Bronchial epithelial cell (primary cell): ENCODE data around the gene STK32C. TPM values are rescaled to one million over a fixed set of nuclear protein-coding genes. Genes with fewer than 3 reads are reported as not detected.

Experiments
- DNase-seq: peaks from one replicate; pipeline ENCODE4 v3.0.0-alpha.2; 2010; ENCODE audit warnings: low read depth
- FAIRE-seq: peaks from 2 replicates; lab custom pipeline; 2011; peaks lifted over from hg19 to GRCh38; lab: Jason Lieb, UNC
- H3K27me3 ChIP-seq: 2 replicates; pipeline ENCODE4 v1.5.1; 2011; ENCODE audit warnings: low read length; ENCODE audit not compliant: control insufficient read depth, insufficient read depth
- H3K36me3 ChIP-seq: 2 replicates; pipeline ENCODE4 v1.5.1; 2011; ENCODE audit warnings: low read length; ENCODE audit not compliant: control insufficient read depth, insufficient read depth
- H3K4me3 ChIP-seq: 2 replicates; pipeline ENCODE4 v1.5.1; 2011; ENCODE audit warnings: mild to moderate bottlenecking, low read depth, low read length, control low read depth
- total RNA-seq: library from RNA; depleted of rRNA; stranded (reverse); fragments of >200 nt; gene quantifications from 2 replicates; pipeline ENCODE4 v1.2.1, GENCODE V29; 2014
- TF ChIP-seq, protein P1 (sequence below): IDR thresholded peaks from 2 replicates; pipeline ENCODE4 v1.5.1; 2011; ENCODE audit warnings: mild to moderate bottlenecking, moderate library complexity, low read length, control low read depth, inconsistent platforms; ENCODE audit not compliant: insufficient read depth, severe bottlenecking

Gene STK32C
- total RNA-seq, 1 donor from 2014 or later: 9.7 TPM

DNA sequence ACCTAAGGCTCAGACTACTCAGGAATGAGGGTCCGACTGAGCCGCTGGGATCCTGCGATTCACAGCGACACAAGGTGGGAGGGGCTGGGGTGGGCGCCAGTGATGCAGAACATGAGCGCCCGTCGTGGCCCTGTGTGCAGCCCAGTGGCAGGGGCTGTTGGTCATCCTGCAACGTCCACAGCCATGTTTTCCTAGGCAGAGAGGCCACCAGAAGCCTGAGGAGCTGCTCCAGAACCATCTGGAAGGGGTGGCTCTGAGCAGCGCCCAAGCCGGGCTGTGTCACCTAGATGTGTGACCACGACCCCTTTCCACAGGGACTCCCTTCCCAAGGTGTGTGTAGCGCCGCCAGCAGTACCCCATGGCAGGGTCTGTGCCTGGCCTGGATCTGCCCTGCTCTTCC lies 96.5 kb downstream of the STK32C start:
- TF ChIP-seq, protein P1, sequence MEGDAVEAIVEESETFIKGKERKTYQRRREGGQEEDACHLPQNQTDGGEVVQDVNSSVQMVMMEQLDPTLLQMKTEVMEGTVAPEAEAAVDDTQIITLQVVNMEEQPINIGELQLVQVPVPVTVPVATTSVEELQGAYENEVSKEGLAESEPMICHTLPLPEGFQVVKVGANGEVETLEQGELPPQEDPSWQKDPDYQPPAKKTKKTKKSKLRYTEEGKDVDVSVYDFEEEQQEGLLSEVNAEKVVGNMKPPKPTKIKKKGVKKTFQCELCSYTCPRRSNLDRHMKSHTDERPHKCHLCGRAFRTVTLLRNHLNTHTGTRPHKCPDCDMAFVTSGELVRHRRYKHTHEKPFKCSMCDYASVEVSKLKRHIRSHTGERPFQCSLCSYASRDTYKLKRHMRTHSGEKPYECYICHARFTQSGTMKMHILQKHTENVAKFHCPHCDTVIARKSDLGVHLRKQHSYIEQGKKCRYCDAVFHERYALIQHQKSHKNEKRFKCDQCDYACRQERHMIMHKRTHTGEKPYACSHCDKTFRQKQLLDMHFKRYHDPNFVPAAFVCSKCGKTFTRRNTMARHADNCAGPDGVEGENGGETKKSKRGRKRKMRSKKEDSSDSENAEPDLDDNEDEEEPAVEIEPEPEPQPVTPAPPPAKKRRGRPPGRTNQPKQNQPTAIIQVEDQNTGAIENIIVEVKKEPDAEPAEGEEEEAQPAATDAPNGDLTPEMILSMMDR: no peak
- no peak for FAIRE-seq
- no peak for DNase-seq

DNA sequence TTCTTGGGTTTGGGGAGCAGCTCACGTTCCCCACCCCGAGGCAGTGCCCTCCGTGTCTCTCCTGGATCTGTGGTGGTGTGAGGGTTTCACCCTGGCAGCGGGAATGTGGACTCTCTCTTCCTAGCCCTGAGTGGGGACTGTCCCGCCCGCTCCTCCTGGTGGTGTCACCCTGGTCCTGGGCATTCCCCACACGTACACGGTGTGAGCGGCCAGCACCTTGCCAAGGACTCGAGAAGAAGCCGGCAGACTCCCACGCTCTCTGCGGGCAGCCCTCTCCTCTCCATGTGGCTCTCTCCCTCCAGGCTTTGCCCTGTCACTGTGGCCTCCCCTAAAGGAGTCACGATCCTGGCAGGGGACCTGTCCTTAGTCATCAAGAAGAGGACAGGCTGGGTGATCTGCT lies 97.0 kb downstream of the STK32C start:
- Histone ChIP-seq H3K36me3 (no peaks in the 10 kb centered on the region), H3K27me3 (no peaks in the 10 kb centered on the region), H3K4me3 (no peak overlapping the region)
- FAIRE-seq: no peak
- no peak for DNase-seq
- TF ChIP-seq, protein P1: no peak

More for the DNA sequence above, 96.5 kb downstream of the STK32C start:
- H3K4me3 ChIP-seq: no peak overlapping the region
- no peaks in the 10 kb centered on the region for H3K27me3 ChIP-seq
- no peaks in the 10 kb centered on the region for H3K36me3 ChIP-seq

DNA sequence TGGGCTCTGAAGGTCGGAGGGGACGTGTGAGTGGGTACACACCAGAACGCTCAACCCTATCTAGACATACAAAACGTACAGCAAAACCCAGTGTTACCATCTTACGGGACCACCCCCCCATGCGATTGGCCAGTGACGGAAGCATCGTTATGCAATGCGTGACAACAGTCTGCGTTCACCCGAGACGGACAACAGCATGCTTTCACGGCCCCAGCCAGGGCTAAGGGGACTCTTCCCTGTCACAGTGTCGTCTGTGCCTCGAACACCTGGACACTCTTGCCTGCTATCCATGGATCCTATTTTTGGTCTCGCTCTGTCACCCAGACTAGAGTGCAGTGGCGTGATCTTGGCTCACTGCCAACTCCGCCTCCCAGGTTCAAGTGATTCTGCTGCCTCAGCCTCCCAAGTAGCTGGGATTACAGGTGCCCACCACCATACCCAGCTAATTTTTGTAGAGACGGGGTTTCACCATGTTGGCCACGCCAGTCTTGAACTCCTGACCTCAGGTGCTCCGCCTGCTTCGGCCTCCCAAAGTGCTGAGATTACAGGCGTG lies 97.7 kb downstream of the STK32C start:
- FAIRE-seq (peak; percentile 18), DNase-seq (no peak)
- TF ChIP-seq, protein P1: no peak
- Histone ChIP-seq H3K4me3 (no peak overlapping the region), H3K36me3 (no peaks in the 10 kb centered on the region), H3K27me3 (no peaks in the 10 kb centered on the region)

DNA sequence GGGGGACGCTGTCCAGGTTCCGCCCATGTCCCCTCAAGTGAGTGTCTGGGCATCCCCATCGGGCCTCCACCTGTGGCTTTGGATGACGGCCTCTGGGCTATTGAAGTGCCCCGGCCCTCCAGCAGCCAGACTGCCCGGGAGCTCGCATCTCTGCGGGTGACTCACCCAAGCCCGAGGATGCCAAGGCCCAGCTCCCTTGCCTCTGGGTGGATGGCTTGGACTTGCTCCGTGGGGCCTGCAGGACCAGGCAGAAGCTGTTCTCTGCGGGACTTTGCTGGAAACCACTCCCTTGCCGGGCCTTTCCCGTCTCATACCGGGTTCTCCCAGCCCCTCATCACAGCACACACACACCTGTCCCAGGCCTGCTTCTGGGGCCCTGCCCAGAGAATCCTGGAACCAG lies 98.6 kb downstream of the STK32C start:
- FAIRE-seq (no peak), DNase-seq (no peak)
- TF ChIP-seq, protein P1: no peak
- Histone ChIP-seq H3K27me3 (no peaks in the 10 kb centered on the region), H3K36me3 (no peaks in the 10 kb centered on the region), H3K4me3 (no peak overlapping the region)

DNA sequence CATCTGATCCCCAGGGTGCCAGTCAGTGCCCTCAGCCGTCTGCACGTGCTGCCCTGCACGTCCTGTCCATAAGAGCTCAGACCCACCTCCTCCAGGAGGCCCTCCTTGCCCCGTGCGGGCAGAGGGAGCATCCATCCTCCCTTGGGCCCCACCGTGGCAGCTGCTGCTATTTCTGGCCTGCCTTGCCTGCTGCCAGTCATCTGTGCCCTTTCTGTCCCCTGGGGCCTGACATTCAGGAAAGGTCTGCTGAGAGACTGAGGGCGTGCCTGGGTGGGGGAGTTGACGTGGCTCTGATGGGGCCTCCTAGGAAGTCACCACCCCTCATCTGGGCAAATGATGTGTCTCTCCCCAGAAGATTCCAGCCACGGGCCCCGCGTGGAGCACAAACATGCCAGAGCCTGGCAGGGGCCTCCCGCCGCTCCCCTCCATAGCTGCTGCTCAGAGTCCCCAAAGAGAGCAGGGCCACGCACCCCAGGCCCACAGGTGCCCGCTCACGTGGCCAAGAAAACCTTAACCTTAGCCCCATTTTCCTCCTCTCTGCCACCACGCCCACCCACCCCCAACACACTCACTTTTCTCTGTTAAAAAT lies 99.2 kb downstream of the STK32C start:
- TF ChIP-seq, protein P1: no peak
- Histone ChIP-seq H3K36me3 (no peaks in the 10 kb centered on the region), H3K27me3 (no peaks in the 10 kb centered on the region), H3K4me3 (no peak overlapping the region)
- FAIRE-seq (no peak), DNase-seq (no peak)
